HG03066 (cell line): ENCODE data around the gene IFI27L2.

Experiments used
- ATAC-seq: cut with Tn5 transposase; IDR thresholded peaks from one replicate; pipeline ENCODE4 v1.9.1; 2021; ENCODE audit warnings: low read depth; ENCODE audit not compliant: unreplicated experiment

Gene IFI27L2

DNA sequence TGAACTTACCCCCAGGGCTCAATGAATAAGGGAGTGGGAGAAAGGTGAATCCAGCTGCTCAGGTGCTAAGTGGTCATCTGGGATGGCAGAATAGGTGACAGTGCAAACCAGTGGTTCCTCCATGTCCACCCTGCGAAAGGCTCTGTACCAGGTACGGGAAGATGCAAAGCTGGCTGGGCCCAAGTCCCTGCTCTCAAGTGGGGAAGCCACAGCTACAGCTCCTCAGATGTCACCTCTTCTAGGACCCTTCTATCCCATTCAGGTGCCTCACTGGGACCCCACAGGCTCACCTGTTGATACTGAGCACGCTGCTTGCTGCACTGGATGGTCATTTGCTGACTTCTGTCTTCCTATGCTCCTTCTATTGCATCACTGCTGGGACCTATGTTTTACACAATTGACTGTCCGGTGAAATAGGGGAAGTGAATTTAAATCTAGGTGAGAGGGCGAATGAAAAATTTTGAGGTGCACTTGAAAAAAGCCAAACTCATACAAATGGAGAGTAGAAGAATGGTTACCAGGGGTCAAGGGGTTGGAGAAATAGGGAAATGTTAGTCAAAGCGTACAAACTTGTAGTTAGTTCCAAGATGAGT, 24.4 kb upstream of the IFI27L2 start:
- no peak for ATAC-seq

DNA sequence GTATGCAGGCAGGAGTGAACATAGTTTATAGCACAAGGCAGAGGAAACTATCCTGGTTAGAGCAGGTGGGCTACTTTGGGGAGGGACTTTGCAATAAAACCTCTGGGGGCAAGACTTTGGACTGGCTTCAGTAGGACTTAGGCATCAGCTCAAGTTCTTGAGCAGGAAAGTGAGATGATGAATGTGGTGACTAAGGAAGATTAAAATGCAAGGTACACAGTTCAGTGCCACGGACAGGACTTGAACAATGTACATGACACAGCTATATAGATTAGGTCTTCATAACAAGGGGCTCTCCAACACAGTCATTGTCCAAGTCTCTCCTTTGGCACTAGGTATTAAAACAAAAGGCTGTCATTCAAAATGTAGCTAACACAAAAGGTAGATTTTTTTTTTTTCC, 23.3 kb upstream of the IFI27L2 start:
- ATAC-seq = no peak

DNA sequence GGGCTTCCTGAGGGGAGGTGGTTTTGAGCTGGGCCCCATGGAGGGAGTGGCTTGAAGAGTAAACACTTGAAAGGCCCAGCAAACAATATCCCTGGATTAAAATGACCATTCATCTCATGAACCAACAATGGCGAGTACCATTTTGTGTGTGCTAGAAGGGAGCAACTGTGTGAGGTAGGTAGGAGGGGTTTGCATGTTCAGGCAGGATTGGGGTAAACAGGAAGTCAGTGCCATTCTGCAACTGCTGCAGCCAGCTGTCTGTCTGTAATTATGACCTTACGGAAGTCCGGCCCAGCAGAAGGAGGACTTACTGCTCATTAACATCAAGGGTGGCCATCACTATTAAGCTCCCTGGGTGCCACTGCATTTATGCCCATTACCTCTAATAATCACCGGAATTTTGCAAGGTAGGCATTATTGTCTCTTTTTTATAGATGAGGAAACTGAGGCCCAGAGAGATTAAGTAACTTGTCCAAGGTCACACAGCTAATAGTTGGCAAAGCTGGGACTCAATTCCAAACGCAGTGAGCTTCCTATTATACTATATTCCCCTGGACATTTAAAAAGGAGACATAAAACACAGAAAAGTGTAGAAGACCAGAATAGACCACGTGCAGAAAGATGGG, 16.6 kb upstream of the IFI27L2 start:
- no peak for ATAC-seq

DNA sequence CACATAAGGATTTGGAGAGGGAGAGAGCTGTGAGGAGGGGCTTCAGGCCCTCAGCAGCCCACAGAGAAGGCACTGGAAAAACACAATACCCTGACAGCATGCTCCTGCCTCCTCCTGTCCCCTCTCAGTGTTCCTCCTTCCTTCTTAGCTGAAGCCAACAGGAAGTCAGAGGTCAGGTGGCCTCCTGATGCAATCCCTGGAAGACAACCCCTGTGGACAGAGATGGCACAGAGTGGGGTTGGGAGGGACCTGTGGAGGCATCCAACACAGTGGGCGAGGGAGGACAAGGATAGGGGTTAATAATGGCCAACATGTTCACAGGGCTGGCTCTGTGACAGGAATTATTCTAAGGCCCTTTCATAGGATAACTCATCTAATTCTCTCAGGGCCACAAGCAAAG, 15.4 kb upstream of the IFI27L2 start:
- no peak for ATAC-seq

DNA sequence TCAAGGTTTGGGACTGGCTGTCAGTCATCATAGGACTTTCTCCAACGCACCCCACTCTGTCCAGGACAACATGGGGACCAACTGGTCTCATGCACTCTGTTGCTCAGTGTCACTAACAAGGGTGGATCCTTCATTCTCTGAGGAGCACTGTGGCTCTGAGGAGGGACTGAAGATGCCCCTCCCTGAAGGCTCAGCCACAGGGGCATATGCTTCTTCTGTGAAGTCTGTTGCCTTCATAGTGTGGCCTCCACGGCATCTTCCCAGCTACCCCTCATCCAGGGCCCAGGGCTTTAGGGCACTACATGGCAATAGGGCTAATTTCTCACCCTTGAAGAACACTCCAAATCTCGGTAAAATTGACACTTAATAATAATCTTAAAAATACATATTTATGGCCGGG, 14.3 kb upstream of the IFI27L2 start:
- ATAC-seq = no peak

DNA sequence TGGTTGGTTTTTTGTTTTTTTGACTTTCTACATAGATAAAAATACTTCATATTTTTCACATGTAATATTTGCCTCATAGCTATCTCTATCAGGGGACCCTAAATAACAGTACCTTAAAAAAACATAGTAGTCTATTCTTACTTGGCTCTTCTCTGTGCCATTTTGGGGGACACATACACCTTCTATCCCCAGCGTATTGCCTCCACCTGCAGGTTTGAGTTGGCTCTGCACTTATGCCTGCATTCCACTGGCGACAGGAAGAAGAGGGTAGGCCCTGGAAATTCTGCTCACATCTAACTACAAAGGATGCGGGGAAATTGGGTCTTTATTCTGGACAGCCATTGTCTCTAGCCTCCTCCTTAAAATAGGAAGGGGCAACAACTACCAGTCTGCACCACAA, 13.8 kb upstream of the IFI27L2 start:
- no peak for ATAC-seq

DNA sequence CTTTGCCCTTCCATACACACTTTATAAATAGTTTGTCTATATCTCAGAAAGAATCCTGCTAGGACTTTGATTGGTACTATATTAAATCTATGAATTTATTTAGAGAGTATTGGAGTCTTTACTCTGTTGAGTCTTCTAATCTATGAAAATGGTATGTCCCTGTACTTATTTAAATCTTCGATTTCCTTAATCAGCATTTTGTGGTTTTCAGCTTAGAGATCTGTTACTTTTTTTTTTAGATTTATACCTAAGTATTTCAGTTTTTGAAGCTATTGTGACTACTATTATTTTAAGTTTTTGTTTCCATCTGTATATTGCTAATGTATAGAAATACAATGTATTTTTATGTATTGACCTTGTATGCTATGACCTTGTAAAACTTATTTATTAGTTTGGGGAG, 13.4 kb upstream of the IFI27L2 start:
- ATAC-seq = no peak

DNA sequence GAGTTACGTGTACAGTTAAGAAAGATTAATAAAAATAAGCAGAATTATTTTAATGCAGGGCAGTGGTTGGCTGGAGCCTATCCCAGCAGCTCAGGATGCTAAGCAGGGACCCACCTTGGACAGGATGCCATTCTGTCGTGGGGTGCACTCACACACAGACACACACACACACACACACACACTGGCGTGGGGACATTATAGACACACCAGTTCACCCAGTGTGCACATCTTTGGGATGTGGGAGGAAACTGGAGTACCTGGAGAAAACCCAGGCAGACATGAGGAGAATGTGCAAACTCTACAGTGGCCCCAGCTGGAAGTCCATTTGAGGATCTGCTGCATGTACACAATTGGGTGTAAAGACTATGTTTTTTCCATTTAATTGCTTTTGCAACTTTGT, 12.8 kb upstream of the IFI27L2 start:
- ATAC-seq = no peak

DNA sequence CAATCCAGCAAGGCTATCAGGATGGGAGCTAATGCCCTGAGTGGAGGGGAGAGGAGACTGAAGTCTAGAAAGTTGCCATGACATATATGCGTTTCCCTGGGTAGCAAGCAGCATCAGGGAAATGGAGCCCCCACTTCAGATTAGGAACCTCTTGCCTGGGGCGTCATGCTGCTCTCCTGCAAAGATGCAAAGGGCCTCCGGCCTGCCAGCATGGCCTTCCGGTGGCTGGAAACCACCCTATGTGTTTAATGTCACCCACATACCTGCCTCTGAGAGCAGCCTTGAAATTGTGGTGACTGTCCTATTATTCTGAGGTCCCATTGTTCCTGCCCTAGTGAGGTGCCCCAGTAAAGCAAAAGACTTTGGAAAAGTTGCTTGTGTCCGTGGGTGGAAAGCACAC, 10.0 kb upstream of the IFI27L2 start:
- no peak for ATAC-seq

DNA sequence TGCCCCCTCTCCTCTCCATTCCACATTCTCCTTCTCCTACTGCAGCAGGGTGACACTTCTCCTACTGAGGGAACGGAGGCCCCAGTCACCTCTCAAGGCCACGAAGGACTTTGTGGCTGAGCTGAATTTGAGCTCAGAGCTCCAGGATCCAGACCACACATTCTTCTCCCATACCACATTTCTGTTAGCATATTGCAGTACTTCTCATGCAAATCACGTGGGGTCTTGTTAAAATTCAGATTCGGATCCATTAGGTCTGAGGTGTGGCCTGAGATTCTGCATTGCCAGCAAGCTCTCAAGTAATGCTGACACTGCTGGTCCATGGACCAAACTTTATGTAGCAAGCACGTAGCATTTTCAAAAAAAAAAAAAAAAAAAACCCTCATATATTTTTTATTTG, 9.6 kb upstream of the IFI27L2 start:
- no peak for ATAC-seq

DNA sequence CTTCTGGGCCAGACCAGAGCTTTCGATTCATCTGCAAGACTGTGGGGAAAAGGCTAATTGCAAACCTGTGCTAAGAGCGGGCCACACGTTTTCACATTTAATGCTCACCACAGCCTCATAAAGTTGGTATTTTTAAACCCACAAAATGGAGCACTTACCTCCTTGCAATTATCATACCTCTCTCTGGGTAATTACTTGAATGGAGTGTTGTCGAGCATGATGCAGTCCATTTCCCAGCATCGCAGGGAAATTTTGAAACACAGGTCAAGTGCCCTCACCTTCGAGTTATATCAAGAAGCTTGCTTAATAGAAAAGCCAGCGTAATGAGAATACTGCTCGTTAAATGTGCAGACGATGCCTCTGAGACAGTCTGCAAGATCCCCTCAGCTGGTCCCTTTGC, 8.8 kb upstream of the IFI27L2 start:
- no peak for ATAC-seq

DNA sequence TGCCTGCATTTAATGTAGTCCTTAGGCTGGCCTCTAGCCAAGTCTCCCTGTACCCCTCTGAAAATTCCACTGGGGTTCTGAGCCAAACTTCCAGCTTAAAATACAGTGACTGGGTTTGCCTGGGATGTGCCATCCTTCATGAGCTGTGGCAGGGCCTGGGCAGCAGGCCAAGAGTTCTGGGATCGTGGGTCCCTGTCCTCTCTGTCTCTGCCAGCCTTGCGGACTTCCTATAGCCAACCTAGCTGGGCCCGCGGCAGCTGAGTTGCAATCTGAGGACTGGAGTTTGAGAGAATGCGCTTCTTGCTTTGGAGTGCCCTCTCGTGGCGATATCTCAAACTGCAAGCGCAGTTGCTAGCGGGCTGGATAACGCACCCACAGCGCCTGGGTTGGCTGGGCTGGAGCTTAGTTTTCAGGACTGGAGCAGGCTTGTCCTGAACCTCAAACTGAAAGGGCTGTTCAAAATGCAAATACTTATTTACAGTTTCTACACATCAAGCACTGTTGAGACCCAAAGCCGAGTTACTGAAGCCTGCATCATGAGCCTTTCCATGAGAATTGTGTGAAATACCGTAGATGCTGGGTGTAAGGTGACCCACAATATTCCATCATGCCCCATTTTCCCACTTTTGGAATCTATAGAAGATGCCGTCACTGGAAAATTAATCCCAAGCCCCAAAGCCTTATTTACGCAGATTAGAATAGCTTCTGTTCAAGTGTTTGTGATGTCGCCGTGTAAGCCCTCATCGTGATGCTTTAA, 7.3 kb upstream of the IFI27L2 start:
- ATAC-seq = no peak

DNA sequence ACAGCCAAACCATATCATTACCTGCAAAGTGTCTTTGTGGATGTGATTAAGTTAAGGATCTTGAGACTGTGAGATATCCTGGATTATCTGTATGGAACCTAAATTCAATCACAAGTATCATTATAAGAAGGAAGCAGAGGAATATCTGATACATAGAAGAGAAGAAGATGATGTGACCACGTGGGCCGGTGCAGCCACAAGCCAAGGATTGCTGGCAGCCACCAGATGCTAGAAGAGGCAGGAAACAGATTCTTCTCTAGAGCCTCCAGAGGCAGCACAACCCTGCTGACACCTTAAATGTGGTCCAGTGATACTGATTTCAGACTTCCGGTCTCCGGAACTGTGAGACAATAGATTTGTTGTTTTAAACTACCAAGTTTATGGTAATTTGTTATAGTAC, 6.1 kb upstream of the IFI27L2 start:
- ATAC-seq = no peak

DNA sequence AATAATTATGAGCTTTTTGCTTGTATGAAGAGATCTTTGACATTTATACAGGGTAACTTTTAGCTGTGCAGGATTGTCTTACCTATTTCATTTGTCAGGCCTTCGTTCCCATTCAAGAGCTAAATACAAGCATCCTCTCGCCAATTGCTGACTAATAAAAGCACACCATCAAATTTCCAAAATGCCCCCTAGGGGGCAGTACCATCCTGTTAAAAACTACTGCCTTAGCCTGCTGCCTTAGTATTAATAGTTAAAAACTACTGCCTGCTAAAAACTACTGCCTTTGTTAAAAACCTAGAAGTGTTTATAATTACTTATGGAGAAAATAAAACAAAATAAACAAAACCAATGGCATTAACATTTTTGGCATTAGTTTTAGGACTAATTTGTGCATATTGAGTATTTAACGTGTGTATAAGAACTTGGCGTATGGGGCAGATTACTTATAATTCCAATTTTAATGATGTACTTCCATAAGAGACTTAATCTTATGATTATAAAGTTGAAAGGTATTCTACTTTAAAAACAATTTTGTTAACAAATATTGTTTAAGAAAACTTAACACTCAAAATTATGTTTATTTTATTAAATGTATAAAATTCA, 3.0 kb upstream of the IFI27L2 start:
- ATAC-seq = no peak

DNA sequence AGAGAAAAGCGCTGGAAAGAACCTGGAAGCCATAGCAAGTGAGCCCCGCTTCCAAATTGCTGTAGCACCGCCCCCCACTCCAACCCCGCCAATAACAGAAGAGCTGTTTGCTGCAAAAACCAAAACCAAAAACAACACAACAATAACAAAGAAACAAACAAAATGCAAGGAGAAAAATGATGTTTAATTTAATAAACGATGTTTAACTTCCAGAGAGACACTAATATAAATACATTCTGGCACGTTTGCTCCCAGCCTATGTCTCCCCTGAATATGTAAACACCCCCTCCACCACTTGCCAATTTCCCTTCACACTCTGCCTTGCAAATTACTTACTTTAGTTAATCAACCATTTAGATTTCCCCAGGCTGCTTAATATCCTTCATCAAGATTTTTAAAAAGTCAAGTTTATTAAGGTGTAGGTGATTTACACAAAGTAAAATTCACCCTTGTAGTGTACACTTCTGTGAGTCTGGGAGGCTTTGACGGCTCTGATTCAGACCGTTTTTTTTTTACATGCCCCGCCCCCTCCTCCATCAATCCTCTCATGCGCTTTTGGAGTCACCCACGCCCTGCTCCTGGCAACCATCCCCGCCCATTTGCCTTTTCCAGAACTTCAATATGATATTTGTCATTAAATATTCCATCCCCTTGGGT, 482 bp upstream of the IFI27L2 start:
- no peak for ATAC-seq

DNA sequence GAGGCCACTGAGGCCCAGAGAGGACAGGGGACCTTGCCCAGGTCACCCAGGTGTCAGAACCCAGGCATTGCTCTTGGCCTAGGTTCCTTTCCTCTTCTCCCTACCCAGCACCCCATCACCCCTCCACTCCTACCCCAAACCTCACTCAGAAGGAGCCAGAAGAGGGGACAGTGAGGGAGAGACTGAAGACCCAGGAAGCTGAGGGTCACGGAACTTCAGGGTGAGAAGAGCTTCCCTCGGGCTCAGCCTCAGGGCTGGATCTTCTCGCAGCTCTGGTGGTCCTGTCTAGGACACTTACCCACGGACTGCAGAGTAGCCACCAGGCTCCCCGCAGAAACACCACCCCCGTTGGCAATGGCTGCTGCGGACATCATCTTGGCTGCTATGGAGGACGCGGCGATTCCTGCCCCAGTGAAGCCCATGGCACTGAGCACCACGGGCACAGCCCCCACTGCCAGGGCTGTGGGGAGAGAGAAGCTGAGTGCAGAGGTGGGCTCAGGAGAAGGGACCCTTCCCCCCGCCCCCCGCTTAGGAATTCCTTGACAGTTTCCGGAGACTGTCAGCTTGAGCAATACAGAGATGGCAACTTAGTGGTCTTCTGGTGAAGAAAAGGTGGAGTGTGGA, 1.1 kb downstream of the IFI27L2 start:
- ATAC-seq = no peak

DNA sequence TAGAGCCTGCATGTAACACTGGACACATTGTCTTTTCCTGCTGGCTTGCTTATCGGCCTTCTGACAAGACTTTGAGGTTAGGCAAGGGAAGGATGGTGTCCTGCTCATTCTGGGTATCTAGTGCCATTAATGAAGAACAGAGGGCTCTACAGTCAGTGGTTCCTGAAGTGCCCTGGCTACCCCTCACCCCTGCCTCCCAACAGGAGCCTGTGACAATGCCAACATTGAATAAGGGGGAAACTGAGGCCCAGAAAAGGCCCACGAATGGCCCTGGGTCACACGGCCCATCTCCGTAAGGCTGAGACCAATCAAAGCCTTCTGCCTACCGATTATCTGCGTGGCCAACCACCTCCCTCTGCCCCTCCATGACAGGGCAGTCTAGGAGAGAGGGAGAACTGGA, 2.1 kb downstream of the IFI27L2 start:
- no peak for ATAC-seq

DNA sequence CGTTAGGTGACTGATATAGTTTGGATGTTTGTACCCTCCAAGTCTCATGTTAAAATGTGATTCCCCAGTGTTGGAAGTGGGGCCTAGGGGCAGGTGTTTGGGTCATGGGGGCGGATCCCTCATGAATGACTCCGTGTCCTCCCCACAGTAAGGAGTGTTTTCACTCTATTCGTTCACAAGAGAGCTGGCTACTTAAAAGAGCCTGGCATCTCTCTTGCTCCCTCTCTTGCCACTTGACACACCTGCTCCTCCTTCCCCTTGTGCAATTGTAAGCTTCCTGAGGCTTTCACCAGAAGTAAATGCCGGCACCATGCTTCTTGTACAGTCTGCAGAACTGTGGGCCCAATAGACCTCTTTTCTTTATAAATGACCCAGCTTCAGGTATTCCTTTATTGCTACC, 2.6 kb downstream of the IFI27L2 start:
- no peak for ATAC-seq

DNA sequence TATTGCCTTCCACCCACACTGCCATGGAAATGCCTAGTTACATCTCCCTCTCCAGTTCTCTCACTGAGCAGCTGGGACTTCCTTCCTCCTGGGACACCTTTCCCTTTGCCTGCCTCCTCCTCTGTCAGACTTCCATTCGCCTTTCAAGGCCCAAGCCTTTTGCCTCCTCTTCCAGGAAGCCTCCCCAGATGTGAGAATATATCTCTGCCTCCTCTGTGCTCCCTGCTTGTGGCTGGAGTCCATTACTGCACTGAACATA, 3.1 kb downstream of the IFI27L2 start:
- no peak for ATAC-seq

DNA sequence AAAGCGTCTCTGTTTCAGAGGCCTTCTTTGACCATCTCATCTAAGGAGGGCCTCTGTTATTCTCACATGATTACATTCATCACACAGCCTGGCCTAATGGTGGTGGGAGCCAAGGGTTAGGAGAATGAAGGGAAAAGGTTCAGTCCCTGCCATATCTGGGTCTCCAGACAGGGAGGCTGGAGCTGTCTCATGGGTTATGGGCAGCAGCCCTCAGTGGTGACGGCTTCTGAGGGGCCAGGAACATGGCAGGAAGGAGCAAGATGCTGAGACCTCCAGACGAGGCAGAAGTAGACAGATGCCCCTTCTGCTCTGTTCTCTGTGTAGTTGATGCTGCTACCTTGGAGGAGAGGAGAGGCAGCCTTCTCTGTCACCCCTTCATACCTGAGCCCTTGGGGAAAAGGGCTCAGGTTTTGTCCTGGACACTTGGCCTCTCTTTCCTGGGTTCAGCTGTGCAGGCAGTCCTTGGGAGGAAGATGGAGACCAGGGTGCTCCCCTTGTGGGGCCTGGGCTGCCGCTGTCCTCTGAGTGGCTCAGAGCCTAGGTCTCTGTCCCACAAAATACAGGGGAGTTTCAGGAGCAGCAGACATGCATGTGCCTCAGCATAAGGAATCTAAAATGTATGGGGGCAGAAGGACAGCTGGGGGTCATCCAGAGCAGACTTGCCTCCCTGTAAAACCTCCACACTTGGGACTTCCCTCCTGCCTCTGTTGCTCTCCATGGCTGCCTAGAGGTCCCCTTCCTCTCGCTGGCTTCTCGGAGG, 3.6 kb downstream of the IFI27L2 start:
- ATAC-seq = no peak
